Measurements from ENCODE around the gene VPS52. TPM values are rescaled to one million over a fixed set of nuclear protein-coding genes. Genes with fewer than 3 reads are reported as not detected.

Gene VPS52
- total and polyA plus RNA-seq, 9 of the 15 experiments (the other 6 are each of a cell fraction or from before 2014, with no cell fraction given) = 24.4 to 103 (median 40.2) TPM

- no peak for TF ChIP-seq REST (IDR thresholded peaks at IDR 0.05; ENCODE audit: borderline replicate concordance)
- no peak for TF ChIP-seq REST (CRISPR knock-in tag; IDR thresholded peaks at IDR 0.05; ENCODE audit: low read depth)
- no peak for TF ChIP-seq ZNF212 (CRISPR knock-in tag; IDR thresholded peaks at IDR 0.05)
- TF ChIP-seq MTF1 (CRISPR knock-in tag; IDR thresholded peaks at IDR 0.05; ENCODE audit: borderline replicate concordance) = no peak
- no peak for TF ChIP-seq SETDB1 (IDR thresholded peaks at IDR 0.05; ENCODE audit: low read length)
- no peak for TF ChIP-seq RCOR1 (IDR thresholded peaks at IDR 0.05; ENCODE audit: borderline replicate concordance in 1 of 2, low read depth in 2 of 2, low read length in 2 of 2)
- no peak for TF ChIP-seq ADNP (tag; IDR thresholded peaks at IDR 0.05)
- TF ChIP-seq GATA2 (CRISPR knock-in tag; IDR thresholded peaks at IDR 0.05) = no peak
- no peak for TF ChIP-seq NFATC3 (IDR thresholded peaks at IDR 0.05)
- 0 out of 2 replicates have a peak, but pooled peaks have one; percentile 42 for TF ChIP-seq USF1 (CRISPR knock-in tag; IDR thresholded peaks at IDR 0.05)
- no peak for TF ChIP-seq RNF2 (IDR thresholded peaks at IDR 0.05)
- TF ChIP-seq E2F6 (IDR thresholded peaks at IDR 0.05; ENCODE audit: borderline replicate concordance in 1 of 2, extremely low read depth in 1 of 2, insufficient read depth in 1 of 2, insufficient read length in 1 of 2, low read depth in 1 of 2, low read length in 1 of 2, poor library complexity in 1 of 2, severe bottlenecking in 1 of 2) = no peak
- TF ChIP-seq SAP30 (IDR thresholded peaks at IDR 0.05; ENCODE audit: borderline replicate concordance, insufficient read depth, low read depth, low read length, poor library complexity, severe bottlenecking) = no peak
These were observed 43.5 kb upstream of the VPS52 start (continued) for GRCh38 chr6:33314943-33315792.
